ENCODE data around the gene TSPO2. TPM values are rescaled to one million over a fixed set of nuclear protein-coding genes. Genes with fewer than 3 reads are reported as not detected.

Gene TSPO2
- total and polyA plus RNA-seq, 2 of the 13 experiments (the other 11 are each of a cell fraction or from before 2014, with no cell fraction given): 0.55 TPM; not detected in 1

- intact Hi-C loops (cut with micrococcal nuclease; ENCODE audit: unreplicated experiment) (no loop called here), in situ Hi-C loops (cut with HindIII; ENCODE audit: extremely low pct_ligation_motif_present, low pct_unique_long_range_greater_than_20kb) (loop anchor here (25.0 kb wide), 1 partner anchor 702 kb away; no protein-coding TSS in a partner anchor)
- BruUV-seq (replicated peaks): no TSS peak
- no peaks in the 10 kb centered on the region for H4K20me1 ChIP-seq (ENCODE audit: insufficient read depth, low read length)
- ATAC-seq (peak; percentile 30), FAIRE-seq (peak; percentile 51), DNase-seq (ENCODE audit: low spot score) (peak; percentile 45)
- peak within 1 kb of the TSS; percentile 79 for H3K4me2 ChIP-seq (ENCODE audit: low read depth, low read length)
- H3K27ac ChIP-seq (ENCODE audit: extremely low read length, insufficient read depth, low read length): peak within 1 kb of the TSS; percentile 94
- no peaks in the 10 kb centered on the region for H3K9me3 ChIP-seq (ENCODE audit: low read length)
- 69% methylated on average over 10 of the region's 10 CpGs for WGBS (ENCODE audit: low lambda C conversion rate)
- peak within 1 kb of the TSS in 2 of 3 experiments; percentile 33 to 64; a peak in 2 of 6 replicates for H3K4me3 ChIP-seq (replicated peaks in 1 of 3; ENCODE audit: insufficient read depth in 1 of 3, low read depth in 2 of 3, low read length in 3 of 3)
- no peaks in the 10 kb centered on the region for H3K36me3 ChIP-seq (replicated peaks in 1 of 2; ENCODE audit: control insufficient read depth in 1 of 2, insufficient read depth in 2 of 2, low read length in 2 of 2)
- no peaks in the 10 kb centered on the region for H3K79me2 ChIP-seq (ENCODE audit: insufficient read depth, low read length)
- POLR2A ChIA-PET: interaction anchor here (1.4 to 4.2 kb wide), 10 partner anchors 16 to 81 kb away, joined by 3 to 59 read pairs (median 20); partner anchors contain the start of genes APOBEC2, NFYA and OARD1
- H3K9ac ChIP-seq (ENCODE audit: insufficient read depth, low read depth, low read length): peak within 1 kb of the TSS; percentile 73
- H3K4me1 ChIP-seq (ENCODE audit: insufficient read depth, low read length): peaks cover 78% of the 10 kb centered on the region
- no peak within 1 kb of the TSS for H2AFZ ChIP-seq (ENCODE audit: low read length)
- no peaks in the 10 kb centered on the region for H3K27me3 ChIP-seq (ENCODE audit: control insufficient read depth in 1 of 2, insufficient read depth in 2 of 2, low read length in 2 of 2)
- CTCF ChIA-PET (ENCODE audit: low intra/inter-chr PET ratio, low total read pairs): interaction anchor here (1.3 to 3.3 kb wide), 3 partner anchors 26 to 144 kb away, joined by 4 to 25 read pairs (median 4); no protein-coding TSS in a partner anchor
- no peak for TF ChIP-seq STAT5B (CRISPR knock-in tag; IDR thresholded peaks at IDR 0.05)
- TF ChIP-seq KLF16 (CRISPR knock-in tag; IDR thresholded peaks at IDR 0.05): no peak
- TF ChIP-seq ZSCAN25 (CRISPR knock-in tag; IDR thresholded peaks at IDR 0.05): 0 out of 2 replicates have a peak, but pooled peaks have one; percentile 22
- TF ChIP-seq, protein P1, sequence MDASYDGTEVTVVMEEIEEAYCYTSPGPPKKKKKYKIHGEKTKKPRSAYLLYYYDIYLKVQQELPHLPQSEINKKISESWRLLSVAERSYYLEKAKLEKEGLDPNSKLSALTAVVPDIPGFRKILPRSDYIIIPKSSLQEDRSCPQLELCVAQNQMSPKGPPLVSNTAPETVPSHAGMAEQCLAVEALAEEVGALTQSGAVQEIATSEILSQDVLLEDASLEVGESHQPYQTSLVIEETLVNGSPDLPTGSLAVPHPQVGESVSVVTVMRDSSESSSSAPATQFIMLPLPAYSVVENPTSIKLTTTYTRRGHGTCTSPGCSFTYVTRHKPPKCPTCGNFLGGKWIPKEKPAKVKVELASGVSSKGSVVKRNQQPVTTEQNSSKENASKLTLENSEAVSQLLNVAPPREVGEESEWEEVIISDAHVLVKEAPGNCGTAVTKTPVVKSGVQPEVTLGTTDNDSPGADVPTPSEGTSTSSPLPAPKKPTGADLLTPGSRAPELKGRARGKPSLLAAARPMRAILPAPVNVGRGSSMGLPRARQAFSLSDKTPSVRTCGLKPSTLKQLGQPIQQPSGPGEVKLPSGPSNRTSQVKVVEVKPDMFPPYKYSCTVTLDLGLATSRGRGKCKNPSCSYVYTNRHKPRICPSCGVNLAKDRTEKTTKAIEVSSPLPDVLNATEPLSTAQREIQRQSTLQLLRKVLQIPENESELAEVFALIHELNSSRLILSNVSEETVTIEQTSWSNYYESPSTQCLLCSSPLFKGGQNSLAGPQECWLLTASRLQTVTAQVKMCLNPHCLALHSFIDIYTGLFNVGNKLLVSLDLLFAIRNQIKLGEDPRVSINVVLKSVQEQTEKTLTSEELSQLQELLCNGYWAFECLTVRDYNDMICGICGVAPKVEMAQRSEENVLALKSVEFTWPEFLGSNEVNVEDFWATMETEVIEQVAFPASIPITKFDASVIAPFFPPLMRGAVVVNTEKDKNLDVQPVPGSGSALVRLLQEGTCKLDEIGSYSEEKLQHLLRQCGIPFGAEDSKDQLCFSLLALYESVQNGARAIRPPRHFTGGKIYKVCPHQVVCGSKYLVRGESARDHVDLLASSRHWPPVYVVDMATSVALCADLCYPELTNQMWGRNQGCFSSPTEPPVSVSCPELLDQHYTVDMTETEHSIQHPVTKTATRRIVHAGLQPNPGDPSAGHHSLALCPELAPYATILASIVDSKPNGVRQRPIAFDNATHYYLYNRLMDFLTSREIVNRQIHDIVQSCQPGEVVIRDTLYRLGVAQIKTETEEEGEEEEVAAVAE (CRISPR knock-in tag; IDR thresholded peaks at IDR 0.05; ENCODE audit: borderline replicate concordance): peak; percentile 2; the same call in 1 of the 2 replicates
- TF ChIP-seq POLR2AphosphoS5 (IDR thresholded peaks at IDR 0.05; ENCODE audit: low read depth, low read length): no peak
- 0 out of 2 replicates have a peak, but pooled peaks have one; percentile 6 for TF ChIP-seq ZFY (CRISPR knock-in tag; IDR thresholded peaks at IDR 0.05)
- TF ChIP-seq CHD4 (IDR thresholded peaks at IDR 0.05; ENCODE audit: borderline replicate concordance, low read length): 0 out of 2 replicates have a peak, but pooled peaks have one; percentile 27
- 0 out of 2 replicates have a peak, but pooled peaks have one; percentile 43 for TF ChIP-seq HNRNPL (IDR thresholded peaks at IDR 0.05; ENCODE audit: low read depth, low read length)
- peak; percentile 49; the same call in 1 of the 2 replicates for TF ChIP-seq REPIN1 (CRISPR knock-in tag; IDR thresholded peaks at IDR 0.05; ENCODE audit: borderline replicate concordance, low read depth)
- TF ChIP-seq ZNF687 (CRISPR knock-in tag; IDR thresholded peaks at IDR 0.05): peak; percentile 51
- no peak for TF ChIP-seq ZNF546 (CRISPR knock-in tag; conservative IDR thresholded peaks at IDR 0.05)
Measured at GRCh38 chr6:41039060-41039998, 2.9 kb upstream of the TSPO2 start, which contains the start of gene UNC5CL. Gene UNC5CL, minus strand, starts transcription at chr6:41039221. Its CDS starts 4,147 bp downstream, at chr6:41035074.

Measured in HepG2 (cell line).